ENCODE data around the gene PPP1R15B.

Gene PPP1R15B

DNA sequence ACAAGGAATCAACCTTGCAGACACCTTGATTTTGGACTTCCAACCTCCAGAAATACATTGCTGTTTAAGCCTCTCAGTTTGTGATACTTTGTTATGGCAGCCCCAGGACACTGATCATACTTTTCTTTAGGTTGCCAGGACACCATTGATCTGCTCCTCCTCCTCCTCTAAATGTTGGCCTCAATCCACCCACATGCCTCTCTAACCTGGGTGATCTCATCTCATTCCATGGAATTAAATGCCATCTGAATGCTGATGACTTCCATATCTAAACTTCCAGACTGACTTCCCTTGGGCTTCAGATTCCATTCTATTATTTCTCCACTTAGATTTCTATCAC is 7.4 kb upstream of the PPP1R15B start:
- DNase-seq = no peak

DNA sequence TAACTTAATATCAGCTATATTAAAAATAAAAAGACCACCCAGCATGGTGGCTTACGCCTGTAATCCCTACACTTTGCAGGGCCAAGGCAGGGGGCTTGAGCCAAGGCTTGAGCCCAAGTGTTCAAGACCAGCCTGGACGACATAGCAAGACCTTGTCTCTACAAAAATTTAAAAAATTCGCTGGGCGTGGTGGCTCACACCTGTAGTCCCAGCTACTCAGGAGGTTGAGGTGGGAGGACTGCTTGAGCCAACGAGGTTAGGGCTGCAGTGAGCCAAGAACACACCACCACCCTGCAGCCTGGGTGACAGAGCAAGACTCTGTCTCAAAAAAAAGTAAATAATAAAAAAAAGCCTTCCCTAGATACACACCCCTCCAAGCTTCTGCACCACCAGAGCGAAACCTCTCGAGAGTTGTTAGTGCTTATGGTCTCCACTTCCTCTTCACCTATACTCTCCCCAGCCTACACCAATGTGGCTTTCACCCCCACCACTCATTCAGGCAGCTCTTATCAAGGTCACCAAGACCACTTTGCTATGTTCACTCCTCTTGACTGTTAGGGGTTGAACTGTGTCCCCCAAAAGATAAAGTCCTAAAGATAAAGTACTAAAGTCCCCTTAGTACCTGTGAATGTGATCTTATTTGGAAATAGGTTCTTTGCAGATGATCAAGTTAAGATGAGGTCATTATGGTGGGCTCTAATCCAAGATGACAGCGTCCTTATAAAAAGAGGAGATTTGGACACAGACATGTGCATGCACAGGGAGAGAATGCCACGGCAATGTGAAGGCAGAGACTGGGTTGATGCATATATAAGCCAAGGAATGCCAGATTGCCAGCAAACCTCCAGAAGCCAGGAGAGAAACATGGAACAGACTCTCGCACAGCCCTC is 6.8 kb upstream of the PPP1R15B start:
- DNase-seq = no peak

- DNase-seq = no peak
Measured at GRCh38 chr1:204417074-204417997, 5.7 kb upstream of the PPP1R15B start.

DNA sequence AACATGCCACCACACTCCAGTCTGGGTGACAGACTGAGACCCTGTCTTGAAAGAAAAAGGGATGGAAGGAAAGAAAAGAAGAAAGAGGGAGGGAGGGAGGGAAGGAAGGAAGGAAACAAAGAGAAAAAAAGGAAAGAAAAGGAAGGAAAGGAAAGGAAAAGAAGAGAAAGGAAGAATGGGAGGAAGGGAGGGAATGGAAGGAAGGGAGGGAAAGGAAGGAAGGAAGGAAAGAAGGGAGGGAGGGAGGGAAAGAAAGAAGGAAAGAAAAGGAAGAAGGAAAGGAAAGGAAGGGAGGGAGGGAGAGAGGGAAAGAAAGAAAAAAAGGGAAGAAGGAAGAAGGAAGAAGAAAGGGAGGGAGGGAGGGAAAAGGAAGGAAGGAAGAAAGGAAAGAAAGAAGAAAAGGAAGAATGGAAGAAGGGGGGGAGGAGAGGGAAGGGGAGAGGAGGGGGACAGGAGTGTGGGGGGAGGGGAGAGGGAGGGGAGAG is 5.0 kb upstream of the PPP1R15B start:
- no peak for DNase-seq

DNA sequence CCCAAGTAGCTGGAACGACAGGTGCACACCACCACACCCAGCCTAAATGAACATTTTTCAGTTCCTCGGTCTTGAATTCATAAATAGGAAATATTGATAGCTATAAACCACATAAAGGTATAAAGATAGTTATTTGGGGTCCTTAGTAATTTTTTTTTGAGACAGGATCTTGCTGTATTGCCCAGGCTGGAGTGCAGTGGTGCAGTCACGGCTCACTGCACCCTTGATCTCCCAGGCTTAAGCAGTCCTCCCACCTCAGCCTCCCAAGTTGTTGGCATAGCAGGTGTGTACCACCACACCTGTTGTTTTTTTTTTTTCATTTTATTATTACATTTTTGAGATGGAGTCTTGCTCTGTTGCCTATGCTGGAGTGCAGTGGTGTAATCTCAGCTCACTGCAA is 3.7 kb upstream of the PPP1R15B start:
- no peak for DNase-seq

- no peak for DNase-seq
Measured at GRCh38 chr1:204414016-204414415, 2.4 kb upstream of the PPP1R15B start.

DNA sequence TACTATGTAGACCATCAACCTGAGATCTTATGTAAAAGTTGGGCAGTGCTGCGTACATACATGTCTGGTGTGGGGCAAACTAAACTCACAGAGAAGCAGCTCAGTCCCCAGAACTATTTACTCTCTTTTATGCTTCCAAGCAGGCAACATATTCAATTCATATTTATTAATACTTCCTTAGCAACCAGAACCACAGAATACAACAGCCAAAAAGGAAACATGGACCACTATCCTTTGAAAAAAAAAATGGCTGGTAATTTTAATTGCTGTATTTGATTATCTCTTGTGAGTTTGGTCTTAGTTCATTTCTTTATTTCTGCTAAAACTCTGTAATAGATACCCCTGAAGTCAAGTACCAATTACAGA is 1.5 kb upstream of the PPP1R15B start:
- no peak for DNase-seq

DNA sequence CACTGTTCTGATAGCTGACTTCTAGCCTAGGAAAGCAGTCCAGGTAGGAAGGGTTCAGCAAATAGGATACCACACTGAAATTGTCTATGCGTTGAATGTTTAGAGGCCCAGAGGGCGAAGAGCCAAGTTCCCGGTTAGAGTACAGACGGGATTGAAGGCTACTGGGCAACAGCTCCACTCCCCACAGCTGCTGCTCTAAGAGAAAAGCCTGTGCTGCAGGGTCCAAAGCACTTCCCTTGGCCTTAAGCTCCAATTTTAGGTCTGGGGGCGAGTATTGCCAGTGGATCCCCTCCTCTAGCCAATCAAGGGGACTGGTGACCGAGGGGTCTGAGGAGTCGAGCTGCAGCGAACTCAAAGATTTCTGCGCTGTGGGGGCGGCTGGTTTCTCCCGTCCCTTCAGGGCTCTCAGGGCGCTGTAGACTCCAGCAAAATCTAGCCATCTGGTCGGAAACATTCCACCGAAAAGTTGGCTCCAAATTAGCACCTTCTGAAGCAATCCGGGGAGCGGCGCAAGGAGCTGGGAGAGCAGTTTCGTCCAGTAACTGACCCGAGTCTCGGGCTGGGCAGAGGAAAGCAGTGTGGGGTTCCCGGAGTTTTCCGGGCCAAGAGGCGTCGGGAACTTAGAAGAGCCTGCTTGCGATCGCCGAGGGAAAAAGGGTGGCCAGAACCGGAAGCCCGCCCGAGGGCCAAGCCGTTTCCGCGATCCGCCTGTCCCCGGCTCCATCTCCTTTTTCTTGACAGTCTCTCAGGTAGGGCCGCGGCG is 748 bp downstream of the PPP1R15B start:
- DNase-seq = no peak

GRCh38 chr1:204409836-204410687 is 1.6 kb downstream of the PPP1R15B start:
- DNase-seq = no peak

DNA sequence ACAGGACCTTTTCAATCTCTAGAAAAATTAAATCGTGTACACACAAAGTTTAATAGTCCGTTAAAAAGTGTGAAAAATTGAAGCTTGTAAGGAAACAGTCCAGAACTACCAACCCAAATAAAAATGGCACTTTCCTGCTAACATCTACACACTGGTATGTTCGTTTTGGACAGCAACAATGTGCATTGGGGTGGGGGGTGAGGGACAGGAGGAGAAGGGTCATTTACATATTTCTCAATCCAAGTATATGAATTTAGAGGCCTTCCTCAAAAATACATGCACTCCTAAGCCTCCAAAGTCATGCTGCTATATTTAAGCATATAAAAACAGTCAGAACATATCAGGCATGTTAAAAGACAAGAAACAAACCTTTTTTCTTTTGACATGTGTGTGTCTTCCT is 2.5 kb downstream of the PPP1R15B start:
- DNase-seq = no peak

DNA sequence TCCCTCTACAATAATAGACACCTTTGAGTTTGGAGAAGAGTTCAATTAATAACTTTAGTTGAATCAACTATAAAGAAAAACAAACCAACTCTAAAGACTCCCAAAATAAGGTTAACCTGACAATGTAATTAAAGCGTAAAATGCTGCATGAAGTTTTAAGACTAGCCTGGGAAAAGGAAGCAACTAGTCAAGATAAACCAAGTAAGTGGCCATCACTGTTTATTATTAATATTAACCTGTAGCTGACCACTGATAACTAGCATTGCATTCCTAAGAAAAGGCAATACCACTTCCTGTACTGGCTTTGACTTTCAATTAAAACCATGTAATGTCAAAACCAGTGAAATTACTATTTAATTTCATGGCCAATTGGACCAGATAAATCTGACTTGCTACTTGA is 3.0 kb downstream of the PPP1R15B start:
- no peak for DNase-seq

DNA sequence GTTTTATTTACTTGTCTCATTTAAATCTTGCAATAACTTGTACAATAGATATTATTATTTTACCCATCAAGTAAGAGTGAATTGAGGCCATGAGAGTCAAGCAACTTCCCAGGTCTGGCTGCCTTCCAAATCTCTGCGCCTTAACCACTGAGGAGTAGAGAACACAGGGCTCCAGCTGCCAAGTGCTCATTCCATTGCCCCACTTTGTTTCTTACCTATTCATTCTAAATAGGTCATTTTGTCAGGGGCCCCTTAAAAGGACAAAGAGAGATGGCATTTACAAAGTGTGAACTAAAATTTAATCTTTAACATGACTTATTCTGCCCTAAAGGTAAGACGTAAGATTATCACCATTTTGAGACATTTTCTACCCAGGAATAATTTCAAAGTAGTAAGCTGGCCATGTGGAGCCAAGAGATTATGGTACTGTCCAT is 3.5 kb downstream of the PPP1R15B start:
- peak; percentile 7 for DNase-seq

GRCh38 chr1:204407295-204407971 is 4.2 kb downstream of the PPP1R15B start:
- DNase-seq = no peak

- no peak for DNase-seq
Measured at GRCh38 chr1:204406621-204407020, 5.0 kb downstream of the PPP1R15B start.

DNA sequence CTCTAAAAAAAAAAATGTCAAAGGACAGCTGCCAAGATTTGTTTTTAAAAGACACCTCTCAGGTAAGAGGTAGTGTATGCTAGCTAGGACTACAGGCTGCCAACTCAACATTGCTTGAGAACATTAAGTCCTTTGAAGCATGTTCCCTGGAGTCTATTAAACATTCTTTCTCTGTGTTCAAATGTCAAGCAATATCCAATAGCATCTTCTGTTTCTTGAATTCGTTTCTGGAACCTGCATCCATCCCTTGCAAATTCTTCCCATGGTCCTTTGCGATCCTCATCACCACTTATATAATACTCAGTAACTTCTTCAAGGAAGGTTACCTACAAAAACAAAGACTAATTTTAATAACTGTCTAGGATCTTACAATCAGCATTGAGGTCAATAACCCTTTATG is 5.6 kb downstream of the PPP1R15B start:
- DNase-seq = no peak

DNA sequence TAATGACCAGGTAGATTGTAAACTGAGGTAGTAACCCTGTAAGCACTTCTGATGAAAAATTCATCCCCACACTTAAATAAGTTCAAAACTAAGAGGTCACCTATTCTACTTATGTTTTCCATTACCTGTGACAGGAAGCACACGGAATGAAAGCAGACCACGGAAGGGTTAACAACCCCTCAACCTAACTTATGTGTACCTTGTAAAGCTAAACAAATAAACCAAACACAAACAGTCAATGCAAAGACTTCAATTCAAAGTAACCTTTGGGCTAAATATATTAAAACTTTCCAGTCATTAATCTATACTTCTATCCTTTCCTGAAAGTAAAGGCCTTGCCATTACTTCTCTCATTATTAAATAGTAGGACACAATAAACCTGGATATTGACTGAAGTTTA is 7.0 kb downstream of the PPP1R15B start:
- DNase-seq = no peak

GRCh38 chr1:204402391-204402790 is 9.2 kb downstream of the PPP1R15B start:
- no peak for DNase-seq

DNA sequence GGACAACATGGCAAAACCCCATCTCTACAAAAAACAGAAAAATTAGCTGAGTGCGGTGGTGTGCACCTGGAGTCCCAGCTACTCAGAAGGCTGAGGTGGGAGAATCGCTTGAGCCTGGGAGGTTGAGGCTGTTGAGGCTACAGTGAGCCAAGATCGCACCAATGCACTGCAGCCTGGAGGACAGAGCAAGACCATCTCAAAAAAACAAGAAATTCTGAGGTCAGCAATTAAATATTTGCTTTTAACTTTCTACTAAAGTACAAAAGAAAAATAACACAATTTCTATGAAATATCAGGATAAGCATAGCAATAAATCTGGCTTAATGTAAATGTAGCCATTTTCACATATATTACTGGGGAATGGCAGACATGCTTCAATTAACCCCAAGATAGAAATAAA is 9.9 kb downstream of the PPP1R15B start:
- no peak for DNase-seq

DNA sequence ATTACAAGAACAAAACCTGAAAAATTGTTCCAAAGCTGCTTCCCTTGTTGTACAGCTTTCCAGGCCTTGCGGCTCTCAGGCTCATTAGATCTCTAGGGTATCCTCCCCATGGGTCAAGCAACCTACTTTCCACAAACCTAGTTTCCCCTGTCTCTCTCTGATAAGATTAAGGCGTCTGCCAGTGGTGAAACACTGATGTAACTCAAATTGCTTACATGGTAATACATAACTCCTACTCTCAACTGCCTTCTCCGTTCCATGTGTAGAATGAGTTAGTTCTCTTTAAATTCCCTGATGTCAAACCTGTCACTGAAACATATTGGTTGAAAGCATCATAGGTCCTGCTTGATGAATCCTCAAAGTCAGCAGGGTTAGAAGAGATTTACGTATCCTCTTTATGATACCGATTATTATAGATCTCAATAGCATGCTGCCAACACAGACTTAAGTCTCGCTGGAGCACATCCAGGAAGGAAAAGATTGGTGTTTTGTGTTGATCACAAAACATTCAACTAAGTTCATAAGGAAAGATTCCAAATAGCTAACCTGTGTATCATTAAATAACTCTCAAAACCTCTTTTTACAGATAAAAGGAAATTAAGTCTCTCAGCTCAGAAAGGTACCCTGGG is 10.6 kb downstream of the PPP1R15B start:
- no peak for DNase-seq

GRCh38 chr1:204398197-204399125 is 13.2 kb downstream of the PPP1R15B start:
- peak; percentile 43 for DNase-seq

Measured in NCI-H524 treated with DMSO at 0.1 percent for 48 hours (cell line).